Uterus (tissue), 4 donors: Measurements from ENCODE around the gene HDAC8. TPM values are rescaled to one million over a fixed set of nuclear protein-coding genes. Genes with fewer than 3 reads are reported as not detected.

Source experiments
- DNase-seq, 2 donors: peaks; one replicate each; pipeline ENCODE4 v3.0.0-alpha.2; 2019 to 2020
- H3K27ac ChIP-seq, 2 donors: fragments of 200-600 bp; sonication (generic); 1 replicate in 1 of 2; 2 replicates in 1 of 2; pipeline ENCODE4 v1.5.1; 2016 to 2018
- H3K27me3 ChIP-seq, 2 donors: fragments of 200-600 bp; sonication (generic); one replicate each; pipeline ENCODE4 v1.5.1; 2018 to 2019; ENCODE audit warnings: control low read depth in 1 of 2
- H3K36me3 ChIP-seq, 2 donors: fragments of 200-600 bp; sonication (generic); one replicate each; pipeline ENCODE4 v1.5.1; 2019; ENCODE audit warnings: control low read depth in 1 of 2
- H3K4me1 ChIP-seq, 2 donors: fragments of 200-600 bp; sonication (generic); one replicate each; pipeline ENCODE4 v1.5.1; 2018 to 2019; ENCODE audit warnings: control low read depth in 1 of 2
- H3K4me3 ChIP-seq, 2 donors: fragments of 200-600 bp; sonication (generic); 1 replicate in 1 of 2; 2 replicates in 1 of 2; pipeline ENCODE4 v1.5.1; 2018 to 2019; ENCODE audit warnings: mild to moderate bottlenecking in 1 of 2
- H3K9me3 ChIP-seq, 2 donors: fragments of 200-600 bp; sonication (generic); one replicate each; pipeline ENCODE4 v1.5.1; 2019; ENCODE audit warnings: control low read depth in 1 of 2
- CTCF ChIP-seq, 4 experiments: fragments of 200-600 bp in 2 of 4; fragments of 450-650 bp in 2 of 4; sonication (generic) in 2 of 4; IDR thresholded peaks; one replicate each; pipeline ENCODE4 v1.5.1; 2016 to 2019; ENCODE audit warnings: antibody characterized with exemption in 4 of 4, mild to moderate bottlenecking in 2 of 4, moderate library complexity in 1 of 4
- POLR2A ChIP-seq, 2 donors: fragments of 450-650 bp; IDR thresholded peaks; one replicate each; pipeline ENCODE4 v1.6.1; 2016; ENCODE audit warnings: antibody characterized with exemption in 2 of 2, mild to moderate bottlenecking in 1 of 2, moderate library complexity in 1 of 2
- intact Hi-C: fragments of 100-400 bp; cut with DNase I; formaldehyde crosslinking; loops from one replicate; pipeline ENCODE4 v1.15.1; 2023; ENCODE audit warnings: low total_unique reads
- total RNA-seq, 4 donors: library from RNA; depleted of rRNA in 3 of 4; stranded (reverse); fragments of >200 nt in 3 of 4; gene quantifications; one replicate each; pipeline versions ENCODE4 v1.1.0 to v1.2.4, GENCODE V29; 2014 to 2023
- donor health status: DM: yes; HTN: yes; CAD: no.

The HDAC8 gene
- total RNA-seq, 4 donors from 2014 or later, result 16.2 to 138 (median 43.1) TPM

GRCh38 chrX:72308209-72308565, 264.5 kb downstream of the HDAC8 start:
- TF ChIP-seq CTCF (IDR thresholded peaks at IDR 0.05) (no peak), POLR2A (IDR thresholded peaks at IDR 0.05) (no peak)
- Histone ChIP-seq H3K9me3 (no peaks in the 10 kb centered on the region), H3K27me3 (peaks cover 8 to 24% of the 10 kb centered on the region in 2 donors), H3K4me3 (no peak overlapping the region), H3K27ac (no peak overlapping the region), H3K4me1 (peaks cover 0 to 13% of the 10 kb centered on the region in 2 donors), H3K36me3 (no peaks in the 10 kb centered on the region)
- no peak for DNase-seq
- intact Hi-C loops, result no loop called here

- no peak for DNase-seq
- no peaks in the 10 kb centered on the region for H3K9me3 ChIP-seq
- peaks cover 0 to 13% of the 10 kb centered on the region in 2 donors for H3K4me1 ChIP-seq
- intact Hi-C loops, result no loop called here
- TF ChIP-seq POLR2A (IDR thresholded peaks at IDR 0.05), result no peak
- no peak overlapping the region for H3K27ac ChIP-seq
- H3K4me3 ChIP-seq, result peak overlapping the region; percentile 35 to 42
- H3K27me3 ChIP-seq, result peaks cover 8 to 23% of the 10 kb centered on the region in 2 donors
- H3K36me3 ChIP-seq, result no peaks in the 10 kb centered on the region
Observed at GRCh38 chrX:72307646-72308051, 265.0 kb downstream of the HDAC8 start.

GRCh38 chrX:72306851-72307645, 265.6 kb downstream of the HDAC8 start:
- DNase-seq, result peak; percentile 39 to 41
- TF ChIP-seq CTCF (IDR thresholded peaks at IDR 0.05) (no peak), POLR2A (IDR thresholded peaks at IDR 0.05) (no peak)
- peaks cover 0 to 13% of the 10 kb centered on the region in 2 donors for H3K4me1 ChIP-seq
- peak overlapping the region; percentile 35 to 42 for H3K4me3 ChIP-seq
- H3K36me3 ChIP-seq, result no peaks in the 10 kb centered on the region
- no peaks in the 10 kb centered on the region for H3K9me3 ChIP-seq
- peaks cover 8 to 25% of the 10 kb centered on the region in 2 donors for H3K27me3 ChIP-seq
- intact Hi-C loops, result no loop called here
- no peak overlapping the region for H3K27ac ChIP-seq

GRCh38 chrX:72306085-72306801, 266.4 kb downstream of the HDAC8 start:
- Histone ChIP-seq H3K4me1 (peaks cover 0 to 13% of the 10 kb centered on the region in 2 donors), H3K4me3 (peak overlapping the region; percentile 35 to 42), H3K27ac (no peak overlapping the region), H3K36me3 (no peaks in the 10 kb centered on the region), H3K27me3 (peaks cover 8 to 20% of the 10 kb centered on the region in 2 donors), H3K9me3 (no peaks in the 10 kb centered on the region)
- TF ChIP-seq CTCF (IDR thresholded peaks at IDR 0.05), result no peak
- TF ChIP-seq POLR2A (IDR thresholded peaks at IDR 0.05), result no peak
- DNase-seq, result no peak
- intact Hi-C loops, result no loop called here

- intact Hi-C loops, result no loop called here
- Histone ChIP-seq H3K36me3 (no peaks in the 10 kb centered on the region), H3K27ac (no peak within 1 kb of the TSS), H3K9me3 (no peaks in the 10 kb centered on the region), H3K4me3 (peak within 1 kb of the TSS; percentile 35 to 42), H3K27me3 (peaks cover 8 to 18% of the 10 kb centered on the region in 2 donors), H3K4me1 (peaks cover 0 to 13% of the 10 kb centered on the region in 2 donors)
- no peak for DNase-seq
- TF ChIP-seq CTCF (IDR thresholded peaks at IDR 0.05) (no peak), POLR2A (IDR thresholded peaks at IDR 0.05) (no peak)
Observed at GRCh38 chrX:72305286-72306084, 267.2 kb downstream of the HDAC8 start, which contains the start of gene CITED1. Gene CITED1, minus strand, starts transcription at chrX:72305914. Its CDS starts 3,045 bp downstream, at chrX:72302869.
